Colon (tissue), 2 donors: ENCODE measurements around the gene RRAD.
"Not testable (repeated sequence)": the region's sequence is repeated elsewhere in the genome, so short reads cannot be mapped to it uniquely, and the experiment has no call there.

ENCODE experiments used
- FAIRE-seq: peaks from 2 replicates; lab custom pipeline; 2012; peaks lifted over from hg19 to GRCh38; lab: Jason Lieb, UNC
- donor health status: control.
- donor health status: control.

RRAD gene

GRCh38 chr16:66950971-66951790 is 25.8 kb upstream of the RRAD start:
- no peak for FAIRE-seq

DNA sequence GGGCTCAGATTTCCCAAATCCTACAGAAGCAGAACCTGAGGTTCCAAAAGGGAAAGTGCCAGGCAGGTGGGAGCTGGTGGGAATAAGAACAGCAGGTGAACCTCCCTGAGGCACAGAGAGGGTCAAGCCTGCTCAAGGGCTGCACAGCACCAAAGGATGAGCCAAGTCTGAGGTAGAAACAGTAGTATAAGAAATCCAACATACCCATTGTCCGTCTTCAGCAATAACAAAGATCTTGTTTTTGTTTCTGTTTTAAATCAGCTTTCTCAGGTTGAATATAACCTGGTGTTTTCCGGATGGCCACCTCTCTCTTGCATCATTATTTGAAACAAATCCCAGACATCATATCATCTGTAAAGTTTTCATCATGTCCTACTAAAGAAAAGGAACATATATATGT is 25.1 kb upstream of the RRAD start:
- no peak for FAIRE-seq

DNA sequence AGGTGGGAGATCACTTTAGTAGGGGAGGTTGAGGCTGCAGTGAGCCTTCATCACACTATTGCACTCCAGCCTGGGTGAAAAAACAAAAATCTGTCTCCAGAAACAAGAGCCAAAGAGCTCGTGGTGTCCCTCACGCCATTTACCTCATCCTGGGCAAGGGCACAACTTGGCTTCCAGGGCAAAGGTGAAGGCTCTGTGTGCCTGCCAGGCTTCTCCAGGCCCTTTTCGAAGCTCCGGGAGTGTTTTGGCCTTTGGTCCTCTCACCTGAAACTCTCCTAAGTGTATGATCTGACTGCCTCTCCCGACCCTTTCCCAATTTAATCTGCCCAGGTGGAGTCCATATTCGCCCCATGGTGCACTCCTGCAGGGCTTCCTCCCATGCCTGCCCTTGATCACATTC is 24.1 kb upstream of the RRAD start:
- FAIRE-seq: no peak

DNA sequence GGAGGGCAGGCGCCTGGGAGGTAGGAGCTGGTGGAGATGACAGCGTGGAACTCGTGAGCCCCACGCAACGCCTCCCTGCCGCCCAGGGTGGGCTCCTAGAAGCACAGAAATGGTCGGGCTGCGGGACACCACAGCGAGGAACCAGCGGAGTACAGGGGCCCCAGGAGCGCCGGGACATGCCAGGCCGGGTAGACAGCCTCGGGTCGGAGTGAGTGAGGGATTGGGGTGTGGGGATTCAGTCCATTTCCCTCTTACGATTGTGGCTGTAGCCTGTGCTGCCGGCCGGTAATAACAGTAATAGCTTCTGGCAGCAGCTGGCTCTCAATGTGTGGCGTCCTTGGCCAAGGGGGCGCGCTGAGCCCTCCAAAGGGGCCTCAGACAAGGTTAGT is 23.5 kb upstream of the RRAD start:
- no peak for FAIRE-seq

GRCh38 chr16:66948134-66948836 is 22.9 kb upstream of the RRAD start:
- no peak for FAIRE-seq

DNA sequence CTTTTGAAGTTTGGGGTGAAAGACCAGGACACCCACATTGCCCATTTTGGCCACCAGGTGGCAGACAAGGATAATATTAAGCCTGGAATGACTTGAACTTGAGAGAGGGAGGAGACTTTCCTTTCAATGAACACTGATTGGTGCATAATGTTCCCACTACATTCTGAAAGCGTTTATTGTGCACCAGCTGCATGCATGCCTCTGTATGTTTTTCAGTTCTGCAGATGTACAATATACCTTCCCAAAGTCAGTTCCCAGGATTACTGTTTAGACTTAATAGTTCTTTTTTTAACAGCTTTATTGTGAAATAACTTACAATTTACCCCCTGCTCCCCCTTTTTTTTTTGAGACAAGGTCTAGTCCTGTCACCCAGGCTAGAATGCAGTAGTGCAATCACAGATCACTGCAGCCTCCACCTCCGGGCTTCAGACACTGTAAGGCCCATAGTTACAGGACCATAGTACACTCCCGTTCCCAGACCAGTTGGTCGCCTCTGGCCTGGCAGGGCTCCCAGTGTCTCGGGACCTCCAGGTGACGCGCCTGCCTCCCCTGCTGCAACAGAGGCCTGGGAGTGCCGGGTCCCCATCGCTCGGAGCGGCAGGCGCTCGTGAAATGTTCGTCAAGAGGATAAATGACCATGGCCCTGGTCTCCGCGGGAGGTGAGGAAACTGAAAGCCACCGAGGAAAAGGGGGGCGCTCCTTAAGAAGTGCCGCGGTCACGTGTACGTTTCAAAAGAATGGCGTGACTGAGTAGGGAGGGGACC is 22.1 kb upstream of the RRAD start:
- FAIRE-seq: no peak

GRCh38 chr16:66946974-66947301 is 21.6 kb upstream of the RRAD start:
- FAIRE-seq: no peak

GRCh38 chr16:66946541-66946940 is 21.2 kb upstream of the RRAD start:
- no peak for FAIRE-seq

DNA sequence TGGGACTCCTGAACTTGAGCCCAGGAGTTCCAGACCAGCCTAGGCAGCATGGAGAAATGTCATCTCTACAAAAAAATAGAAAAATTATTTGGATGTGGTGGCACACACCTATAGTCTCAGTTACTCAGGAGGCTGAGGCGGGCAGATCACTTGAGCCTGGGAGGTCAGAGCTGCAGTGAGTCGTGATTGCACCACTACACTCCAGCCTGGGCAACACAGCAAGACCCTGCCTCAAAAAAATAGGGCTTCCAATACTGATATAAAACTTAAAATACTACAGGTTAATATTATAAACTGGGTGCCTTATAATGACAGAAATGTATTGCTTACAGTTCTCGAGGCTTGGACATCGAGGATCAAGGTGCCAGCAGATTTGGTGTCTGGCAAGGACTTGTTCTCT is 20.6 kb upstream of the RRAD start:
- no peak for FAIRE-seq

DNA sequence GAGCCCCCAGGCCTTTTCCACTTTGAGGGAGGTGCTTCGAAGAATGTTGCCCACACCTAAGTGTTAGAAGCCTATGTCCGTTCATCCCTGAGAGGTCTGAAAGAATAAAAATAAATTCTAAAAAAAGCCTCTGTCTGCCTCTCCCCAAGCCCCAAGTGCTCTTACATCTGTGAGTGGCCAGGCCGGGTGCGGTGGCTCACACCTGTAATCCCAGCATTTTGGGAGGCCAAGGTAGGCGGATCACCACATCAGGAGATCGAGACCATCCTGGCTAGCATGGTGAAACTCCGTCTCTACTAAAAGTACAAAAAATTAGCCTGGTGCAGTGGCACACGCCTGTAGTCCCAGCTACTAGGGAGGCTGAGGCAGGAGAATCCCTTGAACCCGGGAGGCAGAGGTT is 19.6 kb upstream of the RRAD start:
- not testable (repeated sequence) for FAIRE-seq

GRCh38 chr16:66944054-66944441 is 18.7 kb upstream of the RRAD start:
- no peak for FAIRE-seq

DNA sequence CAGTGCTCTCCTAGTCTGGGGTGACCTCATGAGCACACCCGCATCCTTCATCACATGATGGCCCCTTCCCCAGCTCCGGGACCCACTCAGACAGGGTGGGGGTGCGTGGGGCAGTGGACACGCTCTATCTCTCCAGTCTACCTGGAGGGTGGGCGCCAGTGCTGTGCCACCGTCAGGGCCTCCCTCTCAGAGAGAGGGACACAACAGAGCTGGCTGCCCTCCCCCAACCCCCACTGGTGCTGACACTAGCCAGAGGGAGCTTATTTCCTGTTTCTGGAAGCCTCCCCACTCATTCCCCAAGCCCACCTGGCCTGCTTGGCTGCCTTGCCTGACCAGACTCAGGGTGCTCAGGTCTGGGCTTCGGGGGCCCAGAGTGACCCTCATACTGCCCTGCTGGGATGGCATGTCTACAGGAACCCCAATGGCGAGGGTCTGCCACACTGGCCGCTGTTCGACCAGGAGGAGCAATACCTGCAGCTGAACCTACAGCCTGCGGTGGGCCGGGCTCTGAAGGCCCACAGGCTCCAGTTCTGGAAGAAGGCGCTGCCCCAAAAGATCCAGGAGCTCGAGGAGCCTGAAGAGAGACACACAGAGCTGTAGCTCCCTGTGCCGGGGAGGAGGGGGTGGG is 18.2 kb upstream of the RRAD start:
- FAIRE-seq: no peak

DNA sequence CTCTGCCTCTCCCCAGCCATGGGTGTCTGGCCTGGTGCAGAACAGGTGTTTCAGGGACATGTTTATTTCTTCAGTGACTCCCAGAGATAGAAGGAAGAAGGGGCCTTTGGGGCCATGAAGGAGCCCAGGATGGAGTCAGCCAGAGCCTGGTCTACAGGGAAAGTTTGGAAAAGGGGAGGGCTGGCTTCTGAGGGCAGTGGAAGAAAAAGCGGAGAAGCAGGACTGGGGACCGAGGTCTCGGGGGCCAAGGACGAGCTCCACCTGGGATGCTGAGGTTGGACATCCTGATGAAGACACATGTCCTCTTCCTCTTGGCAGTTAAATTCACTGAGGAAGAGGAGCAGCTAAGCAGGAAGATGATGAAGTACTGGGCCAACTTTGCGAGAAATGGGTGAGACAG is 17.6 kb upstream of the RRAD start:
- no peak for FAIRE-seq

DNA sequence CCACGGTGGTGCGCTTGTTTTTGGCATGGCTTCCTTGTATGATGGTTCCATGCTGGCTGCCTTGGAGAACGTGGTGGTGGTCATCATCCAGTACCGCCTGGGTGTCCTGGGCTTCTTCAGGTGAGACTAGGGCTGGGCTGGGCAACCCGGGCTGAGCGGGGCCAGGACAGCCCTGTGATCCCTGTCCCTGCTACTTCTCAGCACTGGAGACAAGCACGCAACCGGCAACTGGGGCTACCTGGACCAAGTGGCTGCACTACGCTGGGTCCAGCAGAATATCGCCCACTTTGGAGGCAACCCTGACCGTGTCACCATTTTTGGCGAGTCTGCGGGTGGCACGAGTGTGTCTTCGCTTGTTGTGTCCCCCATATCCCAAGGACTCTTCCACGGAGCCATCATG is 14.9 kb upstream of the RRAD start:
- FAIRE-seq: no peak

- no peak for FAIRE-seq
Observed at GRCh38 chr16:66939366-66939765, 14.0 kb upstream of the RRAD start.

GRCh38 chr16:66937725-66938337 is 12.5 kb upstream of the RRAD start:
- FAIRE-seq: no peak

DNA sequence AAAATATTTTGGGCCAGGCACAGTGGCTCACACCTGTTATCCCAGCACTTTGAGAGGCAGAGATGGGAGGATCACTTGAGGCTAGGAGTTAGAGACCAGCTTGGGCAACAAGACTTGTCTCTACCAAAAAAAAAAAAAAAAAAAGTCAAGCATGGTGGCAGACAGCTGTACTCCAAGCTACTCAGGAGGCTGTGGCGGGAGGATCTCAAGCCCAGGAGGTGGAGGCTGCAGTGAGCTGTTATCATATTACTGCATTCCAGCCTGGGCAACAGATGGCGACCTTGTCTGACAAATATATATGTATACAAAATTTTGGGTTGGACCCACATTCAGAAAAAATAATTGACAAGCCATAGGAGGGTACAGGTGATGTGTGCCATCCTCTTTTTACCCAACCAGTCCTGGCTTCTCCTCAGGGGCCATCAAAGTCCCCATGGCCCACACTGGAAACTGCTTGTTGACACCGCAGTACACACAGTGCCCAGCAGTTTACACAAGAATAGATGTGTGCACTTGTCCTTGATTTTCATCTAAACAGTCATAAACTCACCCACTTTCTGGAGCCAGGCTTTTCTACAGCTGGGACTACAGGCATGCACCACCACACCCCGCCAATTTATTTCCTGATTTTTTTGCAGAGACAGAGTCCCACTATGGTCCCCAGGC is 11.7 kb upstream of the RRAD start:
- FAIRE-seq: no peak

DNA sequence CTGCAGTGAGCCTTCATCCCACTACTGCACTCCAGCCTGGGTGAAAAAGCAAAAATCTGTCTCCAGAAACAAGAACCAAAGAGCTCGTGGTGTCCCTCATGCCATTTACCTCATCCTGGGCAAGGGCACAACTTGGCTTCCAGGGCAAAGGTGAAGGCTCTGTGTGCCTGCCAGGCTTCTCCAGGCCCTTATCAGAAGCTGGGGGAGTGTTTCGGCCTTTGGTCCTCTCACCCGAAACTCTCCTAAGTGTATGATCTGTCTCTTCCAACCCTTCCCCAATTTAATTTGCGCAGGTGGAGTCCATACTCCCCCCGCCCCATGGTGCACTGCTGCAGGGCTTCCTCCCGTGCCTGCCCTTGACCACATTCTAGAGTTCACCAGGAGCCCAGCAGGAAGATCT is 11.1 kb upstream of the RRAD start:
- FAIRE-seq: no peak

DNA sequence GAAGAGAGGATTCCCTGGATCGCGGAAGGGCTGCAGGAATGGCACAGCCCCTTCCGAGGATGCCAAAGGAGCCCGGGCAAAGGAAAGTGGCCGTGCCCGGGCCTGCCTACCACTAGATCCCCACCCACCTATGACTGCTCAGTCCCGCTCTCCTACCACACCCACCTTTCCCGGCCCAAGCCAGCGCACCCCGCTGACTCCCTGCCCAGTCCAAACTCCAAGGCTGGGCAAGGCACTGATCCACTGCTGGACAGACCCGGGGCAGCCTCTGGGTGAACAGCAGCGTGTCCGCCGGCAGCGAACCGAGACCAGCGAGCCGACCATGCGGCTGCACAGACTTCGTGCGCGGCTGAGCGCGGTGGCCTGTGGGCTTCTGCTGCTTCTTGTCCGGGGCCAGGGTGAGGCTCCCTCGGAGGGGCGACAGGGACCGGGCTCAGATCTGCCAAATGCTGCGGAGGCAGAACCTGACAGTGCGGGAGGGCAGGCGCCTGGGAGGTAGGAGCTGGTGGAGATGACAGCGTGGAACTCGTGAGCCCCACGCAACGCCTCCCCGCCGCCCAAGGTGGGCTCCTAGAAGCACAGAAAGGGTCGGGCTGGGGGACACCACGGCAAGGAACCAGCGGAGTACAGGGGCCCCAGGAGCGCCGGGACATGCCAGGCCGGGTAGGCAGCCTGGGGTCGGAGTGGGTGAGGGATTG is 10.1 kb upstream of the RRAD start, which contains the start of gene CES2:
Gene CES2 (plus strand): TSS at position 203 of the 698 bp plus-strand sequence. CDS start 120 bp downstream, at position 323.
- FAIRE-seq: no peak

- FAIRE-seq: not testable (repeated sequence)
Observed at GRCh38 chr16:66934839-66935313, 9.5 kb upstream of the RRAD start.
